ENCODE results near the gene SLC45A1. TPM values are rescaled to one million over a fixed set of nuclear protein-coding genes. Genes with fewer than 3 reads are reported as not detected.
A peak's percentile ranks its signal among the peaks of the same experiment; 100 is the strongest.

Gene SLC45A1
- total RNA-seq, 1 donor from 2014 or later = 0.33 TPM

DNA sequence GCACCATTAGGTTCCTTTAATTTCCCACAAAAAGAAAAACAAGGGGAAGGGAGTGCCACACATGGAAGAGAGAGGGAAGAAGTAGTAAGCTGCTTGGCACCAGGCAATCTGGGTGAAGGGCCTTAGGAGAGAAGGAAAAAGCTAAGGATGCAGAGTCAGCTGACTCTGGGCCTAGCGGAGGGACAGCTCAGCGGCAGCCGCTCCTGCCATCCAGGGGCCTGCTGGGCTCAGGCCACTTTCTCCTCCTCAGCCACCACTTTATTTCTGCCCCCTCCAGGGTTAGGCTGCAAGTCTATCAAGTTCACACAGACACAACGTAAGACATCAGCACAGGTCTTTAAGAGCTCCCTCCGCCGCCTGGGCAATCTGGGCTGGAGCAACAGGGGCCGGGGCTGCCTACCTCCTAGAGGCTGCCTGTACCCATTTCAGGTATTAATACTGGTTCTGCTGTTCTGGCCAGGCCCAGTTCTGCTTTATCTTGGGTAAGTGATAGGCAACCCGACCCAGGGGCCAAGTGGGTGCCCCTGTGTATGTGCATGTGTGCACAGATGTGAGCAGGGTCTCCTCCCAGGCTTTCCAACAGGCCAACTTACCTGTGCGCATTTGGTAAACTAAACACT lies 53.6 kb downstream of the SLC45A1 start:
- TF ChIP-seq, protein P1, sequence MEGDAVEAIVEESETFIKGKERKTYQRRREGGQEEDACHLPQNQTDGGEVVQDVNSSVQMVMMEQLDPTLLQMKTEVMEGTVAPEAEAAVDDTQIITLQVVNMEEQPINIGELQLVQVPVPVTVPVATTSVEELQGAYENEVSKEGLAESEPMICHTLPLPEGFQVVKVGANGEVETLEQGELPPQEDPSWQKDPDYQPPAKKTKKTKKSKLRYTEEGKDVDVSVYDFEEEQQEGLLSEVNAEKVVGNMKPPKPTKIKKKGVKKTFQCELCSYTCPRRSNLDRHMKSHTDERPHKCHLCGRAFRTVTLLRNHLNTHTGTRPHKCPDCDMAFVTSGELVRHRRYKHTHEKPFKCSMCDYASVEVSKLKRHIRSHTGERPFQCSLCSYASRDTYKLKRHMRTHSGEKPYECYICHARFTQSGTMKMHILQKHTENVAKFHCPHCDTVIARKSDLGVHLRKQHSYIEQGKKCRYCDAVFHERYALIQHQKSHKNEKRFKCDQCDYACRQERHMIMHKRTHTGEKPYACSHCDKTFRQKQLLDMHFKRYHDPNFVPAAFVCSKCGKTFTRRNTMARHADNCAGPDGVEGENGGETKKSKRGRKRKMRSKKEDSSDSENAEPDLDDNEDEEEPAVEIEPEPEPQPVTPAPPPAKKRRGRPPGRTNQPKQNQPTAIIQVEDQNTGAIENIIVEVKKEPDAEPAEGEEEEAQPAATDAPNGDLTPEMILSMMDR (IDR thresholded peaks at IDR 0.05) = no peak
- Mint-ChIP-seq H3K36me3 (ENCODE audit: low read depth) (peaks cover 68% of the 10 kb centered on the region), H3K9me3 (no peaks in the 10 kb centered on the region), H3K27ac (no peak overlapping the region), H3K4me1 (peaks cover 36% of the 10 kb centered on the region), H3K27me3 (no peaks in the 10 kb centered on the region), H3K4me3 (no peak overlapping the region)
- ChIA-PET POLR2A (no interaction called here), CTCF (interaction anchor here (0.9 to 1.4 kb wide), 2 partner anchors 9 to 355 kb away, joined by 3 read pairs; no protein-coding TSS in a partner anchor)
- no peak for ATAC-seq (ENCODE audit: low read depth)
- intact Hi-C loops (cut with micrococcal nuclease) = no loop called here
- DNase-seq = no peak

DNA sequence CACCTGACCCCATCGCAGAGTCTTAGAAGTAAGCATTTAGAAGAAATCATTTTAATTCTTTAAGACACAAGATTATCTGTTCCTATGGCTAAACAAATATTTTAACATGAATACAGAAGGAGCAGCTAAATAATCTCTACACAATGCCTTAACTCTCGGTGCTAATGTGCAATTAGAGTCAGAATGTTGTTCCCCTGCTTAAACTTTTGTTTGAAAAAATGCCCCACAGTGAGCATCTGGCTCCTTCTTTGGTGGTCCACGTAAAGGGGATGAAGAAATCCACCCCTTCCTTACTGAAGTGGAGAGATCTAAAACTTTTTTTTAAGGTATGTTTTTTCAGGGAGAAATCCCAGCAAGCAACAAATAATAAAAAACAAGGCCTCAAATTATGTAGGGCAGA lies 55.2 kb downstream of the SLC45A1 start:
- POLR2A ChIA-PET = no interaction called here
- no peaks in the 10 kb centered on the region for H3K9me3 Mint-ChIP-seq
- CTCF ChIA-PET = interaction anchor here (1.5 kb wide), 1 partner anchor 298 kb away, joined by 5 read pairs; no protein-coding TSS in a partner anchor
- ATAC-seq (ENCODE audit: low read depth) (no peak), DNase-seq (no peak)
- intact Hi-C loops (cut with micrococcal nuclease) = no loop called here
- H3K4me1 Mint-ChIP-seq = peaks cover 27% of the 10 kb centered on the region
- H3K4me3 Mint-ChIP-seq = no peak overlapping the region
- H3K36me3 Mint-ChIP-seq (ENCODE audit: low read depth) = peaks cover 64% of the 10 kb centered on the region
- no peaks in the 10 kb centered on the region for H3K27me3 Mint-ChIP-seq
- TF ChIP-seq, protein P1 (IDR thresholded peaks at IDR 0.05) = no peak
- H3K27ac Mint-ChIP-seq = no peak overlapping the region

- Mint-ChIP-seq H3K27ac (no peak overlapping the region), H3K4me3 (no peak overlapping the region)
- intact Hi-C loops (cut with micrococcal nuclease) = no loop called here
These were observed 55.8 kb downstream of the SLC45A1 start for GRCh38 chr1:8373581-8374241.

DNA sequence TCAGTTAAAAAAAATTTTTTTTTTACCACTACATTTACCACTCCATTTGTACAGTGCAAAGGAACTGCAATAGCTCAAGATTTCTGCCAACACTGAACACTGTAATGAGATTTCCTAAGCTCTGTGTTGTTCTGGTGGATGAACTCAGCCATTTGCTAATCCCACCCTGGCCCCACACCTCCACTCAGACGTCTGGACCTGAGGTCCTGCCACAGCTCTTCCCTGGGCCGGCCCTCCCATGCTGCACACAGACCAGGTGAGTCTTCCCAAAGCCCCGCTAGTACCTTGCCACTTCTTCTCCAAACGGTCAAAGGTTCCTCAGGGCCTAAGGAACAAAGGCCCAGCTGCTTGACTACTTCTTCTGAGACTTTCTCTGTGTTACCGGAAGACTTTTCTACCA lies 56.4 kb downstream of the SLC45A1 start:
- CTCF ChIA-PET = interaction anchor here (1.5 kb wide), 1 partner anchor 297 kb away, joined by 5 read pairs; no protein-coding TSS in a partner anchor
- Mint-ChIP-seq H3K36me3 (ENCODE audit: low read depth) (peaks cover 72% of the 10 kb centered on the region), H3K4me1 (peaks cover 30% of the 10 kb centered on the region)

More at GRCh38 chr1:8373581-8374241, 55.8 kb downstream of the SLC45A1 start:
- ATAC-seq (ENCODE audit: low read depth) (no peak), DNase-seq (no peak)
- POLR2A ChIA-PET = interaction anchor here (0.6 kb wide), 1 partner anchor 117 kb away, joined by 3 read pairs; no protein-coding TSS in a partner anchor
- Mint-ChIP-seq H3K4me1 (peaks cover 32% of the 10 kb centered on the region), H3K36me3 (ENCODE audit: low read depth) (peaks cover 68% of the 10 kb centered on the region), H3K9me3 (no peaks in the 10 kb centered on the region), H3K27me3 (no peaks in the 10 kb centered on the region)
- TF ChIP-seq, protein P1 (IDR thresholded peaks at IDR 0.05) = no peak
- CTCF ChIA-PET = interaction anchor here (1.5 kb wide), 1 partner anchor 298 kb away, joined by 5 read pairs; no protein-coding TSS in a partner anchor

More for the DNA sequence above, 56.4 kb downstream of the SLC45A1 start:
- no peak overlapping the region for H3K4me3 Mint-ChIP-seq
- no peak for DNase-seq
- POLR2A ChIA-PET = interaction anchor here (0.5 to 0.6 kb wide), 2 partner anchors 116 to 393 kb away, joined by 3 to 7 read pairs; no protein-coding TSS in a partner anchor
- intact Hi-C loops (cut with micrococcal nuclease) = no loop called here
- no peak for ATAC-seq (ENCODE audit: low read depth)
- H3K9me3 Mint-ChIP-seq = no peaks in the 10 kb centered on the region
- H3K27me3 Mint-ChIP-seq = no peaks in the 10 kb centered on the region
- H3K27ac Mint-ChIP-seq = peak overlapping the region; percentile 33
- TF ChIP-seq, protein P1 (IDR thresholded peaks at IDR 0.05) = no peak

Data from activated B cell treated with CpG ODN at 0.5 μM for 24 hours (primary cell).